NCI-H748 treated with DMSO at 0.1 percent for 48 hours (cell line): ENCODE results near the gene CD274.
"Not testable (repeated sequence)": the region's sequence is repeated elsewhere in the genome, so short reads cannot be mapped to it uniquely, and the experiment has no call there.

Experiments used
- DNase-seq: peaks from one replicate; lab custom pipeline; 2025; lab: John Stamatoyannopoulos, UW

The CD274 gene

GRCh38 chr9:5450359-5451091, at the start of gene CD274:
TSS of gene CD274 (plus strand) at chr9:5450542. CDS start at chr9:5456114, 5,572 bp downstream.
- peak; percentile 33 for DNase-seq

DNA sequence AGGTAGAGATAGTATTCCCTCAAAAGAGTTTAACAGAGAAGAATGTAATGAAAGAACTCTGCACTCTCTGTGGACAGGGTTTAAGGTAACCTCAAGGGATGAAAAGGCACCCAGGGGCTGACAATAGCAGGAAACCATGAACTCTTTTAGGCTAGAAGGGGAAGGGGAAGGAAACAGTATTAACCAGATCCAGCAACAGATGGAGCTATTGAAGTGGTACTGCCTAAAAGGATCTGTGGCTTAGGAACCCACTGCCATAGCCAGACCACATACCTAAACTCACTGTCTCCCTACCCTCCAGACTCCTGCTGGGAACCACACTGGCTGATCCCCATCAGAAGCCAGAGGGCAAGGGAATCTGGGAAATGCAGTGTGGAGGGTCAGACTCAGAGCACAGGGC, 48.1 kb upstream of the CD274 start:
- no peak for DNase-seq

DNA sequence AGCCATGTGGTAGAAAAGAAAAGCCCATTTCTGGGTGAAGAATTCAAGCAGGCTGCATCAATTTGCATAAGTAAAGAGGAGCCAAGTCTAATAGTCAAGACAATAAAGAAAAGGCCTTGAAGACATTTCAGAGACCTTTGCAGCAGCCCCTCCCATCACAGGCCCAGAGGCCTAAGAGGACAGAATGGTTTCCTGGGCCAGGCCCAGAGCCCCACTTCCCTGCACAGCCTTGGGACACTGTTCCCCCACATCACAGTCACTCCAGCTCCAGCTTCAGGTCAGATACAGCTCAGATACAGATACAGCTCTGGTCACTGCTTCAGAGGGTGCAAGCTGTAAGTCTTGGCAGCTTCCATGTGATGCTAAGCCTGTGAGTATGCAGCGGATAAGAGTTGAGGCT, 41.7 kb upstream of the CD274 start:
- no peak for DNase-seq

- DNase-seq, result no peak
These were observed 33.4 kb upstream of the CD274 start for GRCh38 chr9:5416953-5417352.

- no peak for DNase-seq
These were observed 31.9 kb upstream of the CD274 start for GRCh38 chr9:5418481-5418880.

DNA sequence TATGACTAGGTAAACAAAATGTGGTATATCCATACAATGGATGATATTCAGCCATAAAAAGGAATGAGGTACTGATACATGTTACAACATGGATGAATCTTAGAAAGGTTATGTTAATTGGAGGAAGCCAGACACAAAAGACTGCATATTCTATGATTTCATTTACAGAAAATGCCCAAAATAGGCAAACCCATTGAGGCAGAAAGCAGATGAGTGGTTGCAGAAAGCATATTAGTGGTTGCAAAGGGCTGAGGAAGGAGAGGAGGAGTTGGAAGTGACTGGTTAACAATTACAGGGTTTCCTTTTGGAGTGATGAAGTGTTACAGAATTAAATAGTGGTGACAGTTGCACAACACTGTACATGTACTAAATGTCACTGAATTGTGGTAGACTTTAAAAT, 30.4 kb upstream of the CD274 start:
- DNase-seq, result no peak

GRCh38 chr9:5421163-5421562, 29.2 kb upstream of the CD274 start:
- DNase-seq, result no peak

- no peak for DNase-seq
These were observed 28.1 kb upstream of the CD274 start for GRCh38 chr9:5422276-5422675.

DNA sequence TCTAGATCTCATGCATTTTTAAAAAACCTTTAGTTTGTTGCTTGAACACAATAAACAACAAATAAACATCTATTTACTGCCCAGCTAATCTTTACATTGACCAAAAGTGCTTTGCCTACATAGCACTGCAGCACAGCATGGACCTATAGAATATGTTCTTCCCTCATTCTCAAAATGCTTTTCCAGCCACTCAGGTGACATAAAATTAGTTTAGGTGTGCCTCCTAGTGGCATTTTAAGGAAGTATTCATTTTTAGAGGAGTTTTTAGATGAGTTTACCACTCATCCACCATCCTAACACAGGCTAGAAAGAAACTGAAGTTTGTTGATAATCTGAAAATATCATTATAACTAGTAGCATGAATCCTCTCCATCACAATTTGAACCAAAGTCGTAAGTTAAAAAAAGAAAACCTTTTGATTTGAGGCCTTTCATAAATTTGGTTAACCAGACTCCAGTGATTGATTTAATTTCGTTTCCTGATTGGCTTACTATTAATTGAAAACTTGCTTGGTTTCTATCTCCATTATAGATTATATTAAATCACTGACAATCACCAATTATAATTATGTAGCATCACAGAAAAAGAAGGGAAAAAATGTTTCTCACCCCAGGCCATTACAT, 25.2 kb upstream of the CD274 start:
- DNase-seq, result peak; percentile 13

GRCh38 chr9:5427005-5427404, 23.3 kb upstream of the CD274 start:
- no peak for DNase-seq

- DNase-seq, result no peak
These were observed 22.2 kb upstream of the CD274 start for GRCh38 chr9:5428172-5428571.

DNA sequence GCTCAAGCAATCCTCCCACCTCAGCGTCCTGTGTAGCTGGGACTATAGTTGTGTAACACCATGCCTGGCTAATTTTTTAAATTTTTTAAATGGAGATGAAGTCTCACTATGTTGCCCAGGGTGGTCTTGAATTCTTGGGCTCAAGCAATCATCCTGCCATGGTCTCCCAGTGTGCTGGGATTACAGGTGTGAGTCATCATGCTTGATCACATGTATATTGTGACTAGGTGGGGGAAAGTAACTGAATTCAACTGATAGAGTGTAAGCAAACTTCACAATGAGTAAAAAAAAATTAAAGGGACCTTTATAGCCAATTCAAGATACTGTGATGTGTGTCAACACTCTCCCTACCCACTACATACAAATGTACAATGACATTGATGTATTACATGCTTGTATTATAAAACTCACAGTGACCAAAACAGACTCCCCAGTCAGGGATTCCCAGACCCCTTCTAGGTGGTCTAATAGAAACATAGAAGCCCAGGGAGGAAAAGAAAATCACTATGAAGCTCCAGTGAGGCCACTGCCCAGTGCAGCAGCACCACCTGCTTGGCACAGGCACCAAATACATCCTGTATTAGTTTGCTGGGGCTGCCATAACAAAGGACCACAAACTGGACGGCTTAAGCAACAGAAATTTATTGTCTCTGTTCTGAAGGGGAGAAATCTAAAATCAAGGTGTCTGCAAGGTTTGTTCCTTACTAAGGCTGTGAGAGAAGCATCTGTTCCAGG, 21.4 kb upstream of the CD274 start:
- DNase-seq, result no peak

DNA sequence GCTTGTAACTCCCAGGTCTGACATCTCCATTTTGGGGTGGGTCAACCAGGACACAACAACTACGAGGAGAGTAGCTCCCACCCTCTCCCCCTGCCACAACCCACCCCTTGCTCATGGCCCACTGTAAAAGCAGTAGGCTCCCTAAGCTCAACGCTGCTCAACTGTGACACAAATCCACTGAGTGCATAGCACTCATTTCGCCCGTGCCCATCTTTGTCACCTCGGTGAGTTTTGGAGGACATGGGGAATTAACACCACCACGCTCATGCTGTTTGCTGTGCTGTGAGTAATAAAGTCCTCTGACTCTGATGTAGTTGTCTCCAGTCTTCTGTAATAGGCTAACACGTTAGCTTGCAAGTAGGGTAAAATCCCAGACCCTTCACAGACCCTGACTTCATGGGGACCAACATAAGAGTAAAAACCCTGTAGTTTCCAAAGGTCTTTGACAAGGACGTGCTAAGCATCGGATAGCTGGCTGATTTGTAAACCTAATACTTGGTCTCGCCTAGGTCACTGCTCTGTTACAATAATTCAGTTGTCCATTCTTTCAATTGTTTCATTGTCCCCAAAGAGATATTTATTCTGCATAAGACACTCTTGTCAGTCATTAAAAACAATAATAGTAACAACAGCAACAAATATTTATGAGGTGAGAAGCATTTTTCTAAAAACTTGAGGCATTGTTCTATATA, 20.3 kb upstream of the CD274 start:
- DNase-seq, result no peak

- no peak for DNase-seq
These were observed 19.4 kb upstream of the CD274 start for GRCh38 chr9:5430912-5431311.

GRCh38 chr9:5432890-5433289, 17.5 kb upstream of the CD274 start:
- not testable (repeated sequence) for DNase-seq

DNA sequence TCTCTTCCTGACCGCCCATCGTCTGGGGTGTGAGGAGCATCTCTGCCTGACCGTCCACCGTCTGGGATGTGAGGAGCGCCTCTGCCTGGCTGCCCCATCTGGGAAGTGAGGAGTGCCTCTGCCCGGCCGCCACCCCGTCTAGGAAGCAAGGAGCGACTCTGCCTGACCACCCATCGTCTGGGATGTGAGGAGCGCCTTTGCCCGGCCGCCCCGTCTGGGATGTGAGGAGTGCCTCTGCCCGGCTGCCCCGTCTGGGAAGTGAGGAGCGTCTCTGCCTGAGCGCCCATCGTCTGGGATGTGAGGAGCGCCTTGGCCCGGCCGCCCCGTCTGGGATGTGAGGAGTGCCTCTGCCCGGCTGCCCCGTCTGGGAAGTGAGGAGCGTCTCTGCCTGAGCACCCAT, 17.0 kb upstream of the CD274 start:
- not testable (repeated sequence) for DNase-seq

DNA sequence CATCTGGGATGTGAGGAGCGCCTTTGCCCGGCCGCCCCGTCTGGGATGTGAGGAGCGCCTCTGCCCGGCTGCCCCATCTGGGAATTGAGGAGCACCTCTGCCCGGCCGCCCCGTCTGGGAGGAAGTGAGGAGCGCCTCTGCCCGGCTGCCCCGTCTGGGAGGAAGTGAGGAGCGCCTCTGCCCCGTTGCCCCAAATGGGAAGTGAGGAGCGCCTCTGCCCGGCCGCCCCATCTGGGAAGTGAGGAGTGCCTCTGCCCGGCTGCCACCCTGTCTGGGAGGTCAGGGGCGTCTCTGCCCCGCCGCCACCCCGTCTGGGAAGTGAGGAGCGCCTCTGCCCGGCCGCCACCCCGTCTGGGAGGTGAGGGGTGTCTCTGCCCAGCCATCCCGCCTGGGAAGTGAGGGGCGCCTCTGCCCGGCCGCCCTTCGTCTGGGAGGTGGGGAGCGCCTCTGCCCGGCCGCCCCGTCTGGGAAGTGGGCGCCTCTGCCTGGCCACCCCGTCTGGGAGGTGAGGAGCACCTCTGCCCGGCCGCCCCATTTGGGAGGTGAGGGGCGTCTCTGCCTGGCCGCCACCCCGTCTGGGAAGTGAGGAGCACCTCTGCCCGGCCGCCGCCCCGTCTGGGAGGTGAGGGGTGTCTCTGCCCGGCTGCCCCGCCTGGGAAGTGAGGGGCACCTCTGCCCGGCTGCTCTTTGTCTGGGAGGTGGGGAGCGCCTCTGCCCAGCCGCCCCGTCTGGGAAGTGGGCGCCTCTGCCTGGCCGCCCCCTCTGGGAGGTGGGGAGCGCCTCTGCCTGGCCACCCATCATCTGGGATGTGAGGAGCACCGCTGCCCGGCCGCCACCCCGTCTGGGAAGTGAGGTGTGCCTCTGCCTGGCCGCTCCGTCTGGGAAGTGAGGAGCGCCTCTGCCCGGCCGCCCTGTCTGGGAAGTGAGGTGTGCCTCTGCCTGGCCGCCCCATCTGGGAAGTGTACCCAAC, 16.2 kb upstream of the CD274 start:
- DNase-seq, result not testable (repeated sequence)

DNA sequence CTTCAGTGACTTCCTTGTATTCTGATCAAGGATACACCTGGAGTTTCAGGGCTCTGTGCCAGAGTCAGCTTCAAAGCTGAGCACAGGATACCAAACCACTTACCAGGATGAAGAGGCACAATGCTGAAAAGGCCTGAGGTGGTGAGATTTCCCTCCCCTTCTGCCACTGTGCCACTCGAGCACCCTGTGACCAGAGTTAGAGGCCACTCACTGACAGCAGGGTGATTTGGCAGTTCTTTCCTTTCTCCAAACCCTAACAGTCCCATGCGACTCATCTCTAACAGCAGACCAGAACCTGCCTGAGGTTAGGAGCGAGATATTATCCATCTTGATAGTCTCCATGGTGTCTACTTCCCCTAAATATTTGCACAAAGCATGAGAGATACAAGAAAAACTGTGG, 14.4 kb upstream of the CD274 start:
- DNase-seq, result no peak

DNA sequence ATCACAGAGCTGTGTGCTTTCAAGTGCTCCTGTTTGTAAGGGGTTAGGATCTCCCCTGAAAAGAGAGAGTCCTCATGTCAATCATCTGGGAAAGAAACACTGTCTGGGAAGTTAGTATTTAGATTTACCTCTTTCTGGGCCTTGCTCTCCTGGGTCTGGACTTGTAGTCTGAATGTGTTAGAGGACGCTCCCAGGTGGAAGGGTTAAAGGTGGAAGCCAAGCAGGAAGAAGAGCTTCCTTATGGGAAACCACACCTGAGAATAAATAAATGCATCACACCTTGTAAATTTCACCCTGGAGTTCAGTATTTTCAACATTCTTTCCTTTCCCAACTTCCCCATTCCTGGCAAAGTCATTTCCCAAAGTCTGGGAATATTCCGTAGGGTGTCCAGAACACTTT, 13.9 kb upstream of the CD274 start:
- DNase-seq, result no peak

GRCh38 chr9:5437254-5438216, 12.8 kb upstream of the CD274 start, which contains the start of gene PLGRKT:
TSS of gene PLGRKT (minus strand) at chr9:5437925. CDS start at chr9:5431977, 5,948 bp downstream.
- peak; percentile 89 for DNase-seq
